CD4-positive, alpha-beta T cell treated with Interleukin-10 for 1 hour (primary cell): Measurements from ENCODE around the gene C1R.

ENCODE experiments used
- DNase-seq: peaks from one replicate; pipeline ENCODE4 v3.0.0-alpha.2; 2020

C1R gene

DNA sequence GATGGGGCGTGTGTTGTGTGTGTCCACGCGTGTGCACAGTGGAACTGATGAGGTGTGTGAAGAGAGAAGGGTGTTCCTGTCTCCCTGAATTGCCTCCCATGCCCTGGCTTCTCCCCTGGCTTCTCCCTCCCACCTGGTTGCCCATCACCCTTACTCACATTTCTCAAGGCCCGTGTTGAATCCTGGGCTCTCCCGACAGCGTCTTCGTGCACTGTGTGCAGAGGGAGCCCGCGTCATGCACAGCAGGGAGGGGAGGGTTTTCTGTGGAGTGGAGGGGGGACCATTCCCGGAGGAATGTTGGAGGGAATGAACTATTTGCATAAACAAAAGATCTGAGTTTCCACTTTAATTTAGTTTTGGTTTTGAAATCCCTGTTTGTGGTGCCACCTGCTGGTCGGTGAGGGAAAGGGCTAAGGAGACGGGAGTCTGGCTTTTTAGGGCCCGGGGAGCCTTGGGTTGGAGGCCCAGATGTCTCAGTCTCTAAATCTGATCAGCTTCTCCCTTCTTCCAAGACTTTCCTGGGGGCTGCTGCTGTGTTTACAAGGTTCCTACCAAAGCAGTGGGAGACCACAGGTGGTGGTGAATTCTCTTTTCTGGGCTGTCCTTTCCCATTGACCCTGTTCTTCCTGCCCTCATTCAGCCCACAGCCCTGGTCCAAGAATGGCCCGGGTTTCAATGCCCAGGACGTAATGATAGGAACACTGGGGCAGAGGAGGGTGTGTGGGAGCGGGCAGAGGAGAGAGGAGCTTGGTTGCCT, at the start of gene C1R:
C1R (minus strand) TSS at position 217 of the 757 bp plus-strand sequence; CDS start at position 160, 57 bp downstream.
- peak; percentile 75 for DNase-seq

- DNase-seq = no peak
Measured at GRCh38 chr12:7141351-7142005, 49.2 kb upstream of the C1R start.

DNA sequence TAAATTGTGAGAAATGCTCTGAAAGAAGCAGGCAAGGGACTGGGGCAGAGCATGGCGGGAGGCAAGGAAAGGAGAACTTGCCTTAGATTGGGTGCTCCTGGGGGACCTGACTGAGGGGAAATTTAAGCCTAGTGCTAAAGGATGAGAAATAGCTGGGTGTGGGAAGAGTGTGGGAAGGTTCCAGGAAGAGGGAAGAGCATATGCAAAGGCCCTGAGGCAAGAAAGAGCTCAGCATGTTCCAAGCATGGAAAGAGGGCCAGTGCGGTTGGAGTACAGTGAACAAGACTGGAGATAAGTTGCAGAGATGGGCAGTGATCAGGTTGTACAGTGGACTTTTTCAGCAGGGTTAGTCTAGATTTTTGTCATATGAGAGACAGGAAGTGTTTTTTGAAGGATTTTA, 47.0 kb upstream of the C1R start:
- DNase-seq = no peak

DNA sequence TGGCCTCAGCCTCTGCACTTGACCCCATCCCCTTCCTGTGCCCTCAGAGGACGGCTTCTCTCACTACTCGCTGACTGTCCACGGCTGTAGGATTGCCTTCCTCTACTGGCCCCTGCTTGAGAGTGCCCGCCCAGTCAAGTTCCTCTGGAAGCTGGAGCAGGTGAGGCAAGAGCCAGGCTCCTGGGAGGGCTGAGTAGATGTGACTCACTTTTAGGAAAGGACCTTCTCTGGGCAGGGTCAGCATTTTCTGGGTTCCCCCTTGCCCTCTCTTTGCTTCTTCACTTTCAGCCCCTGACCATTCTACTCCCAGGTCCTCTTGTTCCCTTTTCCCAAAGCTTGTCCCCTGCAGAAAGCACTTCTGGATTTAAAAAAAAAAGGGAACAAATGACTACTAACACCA, 45.7 kb upstream of the C1R start:
- DNase-seq = no peak

DNA sequence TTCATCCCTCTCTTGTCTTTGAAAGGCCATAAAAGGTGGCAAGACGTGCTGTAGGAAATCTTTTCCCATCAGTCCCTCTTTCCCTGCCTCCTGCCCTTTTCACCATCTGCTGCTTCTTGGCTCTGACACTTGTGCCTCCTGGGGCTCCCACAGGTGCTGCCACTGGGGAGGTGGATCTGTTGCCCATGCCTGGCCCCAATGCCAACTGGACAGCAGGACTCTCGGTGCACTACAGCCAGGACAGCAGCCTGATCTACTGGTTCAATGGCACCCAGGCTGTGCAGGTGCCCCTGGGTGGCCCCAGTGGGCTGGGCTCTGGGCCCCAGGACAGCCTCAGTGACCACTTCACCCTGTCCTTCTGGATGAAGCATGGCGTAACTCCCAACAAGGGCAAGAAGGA, 44.4 kb upstream of the C1R start:
- no peak for DNase-seq

- no peak for DNase-seq
Measured at GRCh38 chr12:7136071-7136470, 43.8 kb upstream of the C1R start.

- no peak for DNase-seq
Measured at GRCh38 chr12:7134396-7135166, 42.3 kb upstream of the C1R start.

GRCh38 chr12:7131502-7131866, 39.2 kb upstream of the C1R start:
- peak; percentile 39 for DNase-seq

GRCh38 chr12:7130701-7131501, 38.7 kb upstream of the C1R start:
- peak; percentile 59 for DNase-seq

DNA sequence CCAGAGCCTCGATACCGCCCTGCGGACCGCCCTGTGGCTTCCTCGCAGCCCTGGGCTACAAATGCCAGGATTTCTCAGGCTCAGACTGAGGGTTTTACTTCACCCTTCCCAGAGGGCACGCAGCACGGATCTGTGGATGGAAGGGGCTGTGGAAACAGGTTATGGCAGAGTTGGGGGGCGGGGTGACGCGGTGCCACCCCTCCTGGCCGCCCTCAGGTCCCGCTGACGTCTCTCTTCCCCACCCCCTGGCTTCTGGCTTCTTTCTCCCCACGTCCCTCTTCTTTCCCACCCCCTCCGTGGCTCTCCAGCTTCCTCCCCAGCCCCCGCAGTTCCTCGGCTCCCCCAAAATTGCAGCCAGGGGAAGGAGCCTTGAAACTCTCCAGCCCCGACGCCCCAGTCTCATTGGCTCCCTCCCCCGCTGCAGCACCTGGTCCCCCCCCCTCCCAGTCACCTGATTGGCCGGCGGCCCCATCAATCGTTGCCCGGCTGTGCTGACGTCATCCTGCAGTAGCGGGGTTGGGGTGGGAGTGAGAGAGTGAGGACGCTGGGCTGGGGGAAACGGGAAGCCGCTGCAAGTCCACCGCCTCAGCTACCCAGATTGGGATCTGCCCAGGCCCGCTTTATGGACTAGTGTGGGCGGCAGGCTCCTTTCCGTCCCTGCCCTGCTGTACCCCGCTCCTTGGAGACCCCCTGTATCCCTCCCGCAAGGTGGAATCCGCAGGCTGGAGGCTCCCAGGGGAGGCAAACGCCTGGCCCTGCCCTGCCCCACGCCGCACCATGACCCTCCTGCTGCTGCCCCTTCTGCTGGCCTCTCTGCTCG, 37.8 kb upstream of the C1R start, which contains the start of gene CLSTN3:
CLSTN3 (plus strand) TSS at position 500 of the 820 bp plus-strand sequence; CDS start at position 778, 278 bp downstream.
- peak; percentile 92 for DNase-seq

DNA sequence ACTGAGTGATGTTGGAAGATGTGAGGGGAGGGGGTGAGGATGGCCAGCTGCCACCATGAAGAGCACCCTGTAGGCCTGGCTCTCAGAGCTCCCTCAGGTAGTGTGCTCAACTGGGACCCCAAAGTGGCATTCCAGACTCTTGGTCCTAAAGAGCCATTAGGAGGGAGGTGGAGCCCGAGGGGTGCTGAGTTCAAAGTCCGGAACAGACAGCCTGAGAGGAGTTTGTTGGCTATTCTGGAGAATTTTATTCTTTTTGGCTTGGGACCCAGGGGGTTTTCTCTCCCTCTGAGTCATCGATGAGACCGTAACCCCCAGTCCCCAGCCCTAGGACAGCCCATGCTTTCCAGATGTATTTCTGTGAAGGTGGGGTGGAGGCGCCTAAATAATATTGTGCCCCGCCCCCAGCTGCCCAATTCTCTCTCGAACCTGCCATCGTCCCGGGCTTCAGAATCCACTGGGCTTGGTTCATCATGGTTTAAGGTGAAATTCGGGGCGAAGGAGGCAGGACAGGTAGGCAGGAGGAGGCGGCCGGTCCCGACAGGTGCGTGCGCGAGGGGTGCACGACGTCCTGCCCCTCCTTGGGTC, 37.1 kb upstream of the C1R start:
- no peak for DNase-seq

- DNase-seq = no peak
Measured at GRCh38 chr12:7128681-7129286, 36.5 kb upstream of the C1R start, which contains the start of gene RBP5. Gene RBP5, minus strand, starts transcription at chr12:7128889. Its CDS starts 114 bp downstream, at chr12:7128775.

DNA sequence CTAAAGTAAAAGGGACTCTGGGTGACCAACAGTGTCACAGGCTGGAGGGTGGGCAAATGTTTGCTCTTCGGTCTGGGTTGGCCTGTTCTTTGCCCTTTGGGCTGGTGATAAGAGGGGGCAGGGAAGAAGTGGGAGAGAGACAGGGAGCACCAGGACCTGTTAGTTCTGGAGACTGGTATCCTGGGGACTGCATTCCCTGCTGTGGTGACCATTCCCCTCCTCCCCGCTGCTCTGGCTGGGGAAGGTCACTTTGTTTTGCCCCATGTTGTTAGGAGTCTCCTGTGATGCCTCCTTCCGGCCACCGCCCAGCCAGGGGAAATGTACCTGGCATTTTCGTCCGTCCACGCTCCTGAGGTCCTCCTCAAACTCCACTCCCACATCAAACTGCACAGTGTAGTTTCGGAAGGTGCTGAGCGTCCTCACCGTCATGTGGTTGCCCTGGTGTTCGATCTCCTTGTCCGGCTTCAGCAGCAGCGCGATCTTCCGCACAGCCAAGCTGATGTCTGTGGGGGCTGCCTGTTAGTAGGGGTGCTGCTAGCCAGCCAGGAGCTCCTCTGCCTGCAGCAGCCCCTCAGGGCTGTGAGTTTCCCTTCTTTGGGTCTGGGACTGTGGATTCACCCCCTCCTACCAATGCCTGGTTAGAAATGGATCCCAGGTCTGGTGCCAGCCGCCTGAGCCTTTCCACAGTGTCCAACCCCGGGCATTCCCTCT, 35.8 kb upstream of the C1R start:
- DNase-seq = no peak

DNA sequence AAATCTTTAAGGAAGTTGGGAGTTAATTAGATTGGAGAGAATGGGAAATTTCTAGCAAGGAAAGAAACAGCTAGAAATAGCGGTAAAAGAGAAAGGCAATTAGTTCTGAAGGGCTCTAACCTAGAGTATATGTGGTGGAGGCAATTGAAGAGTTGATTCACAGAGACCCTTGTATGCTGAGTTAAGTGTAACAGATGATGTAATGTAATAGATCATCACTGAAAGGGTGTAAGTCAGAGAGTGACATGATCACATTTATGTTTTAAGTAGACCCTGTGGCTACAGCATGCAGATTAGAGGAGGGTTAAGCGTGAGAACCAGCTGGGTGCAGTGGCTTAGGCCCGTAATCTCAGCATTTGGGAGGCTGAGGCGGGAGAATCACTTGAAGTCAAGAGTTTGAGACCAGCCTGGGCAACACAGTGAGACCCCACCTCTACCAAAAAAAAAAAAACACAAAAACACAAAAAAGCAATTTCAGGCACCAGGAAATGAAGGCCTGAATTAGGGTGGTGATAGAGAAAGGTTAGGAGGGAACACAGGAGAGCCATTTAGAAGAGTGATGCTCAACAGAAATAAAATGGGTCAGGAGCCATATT, 33.5 kb upstream of the C1R start:
- DNase-seq = no peak

- DNase-seq = no peak
Measured at GRCh38 chr12:7123806-7124522, 31.7 kb upstream of the C1R start.

- no peak for DNase-seq
Measured at GRCh38 chr12:7122811-7123769, 30.8 kb upstream of the C1R start.

DNA sequence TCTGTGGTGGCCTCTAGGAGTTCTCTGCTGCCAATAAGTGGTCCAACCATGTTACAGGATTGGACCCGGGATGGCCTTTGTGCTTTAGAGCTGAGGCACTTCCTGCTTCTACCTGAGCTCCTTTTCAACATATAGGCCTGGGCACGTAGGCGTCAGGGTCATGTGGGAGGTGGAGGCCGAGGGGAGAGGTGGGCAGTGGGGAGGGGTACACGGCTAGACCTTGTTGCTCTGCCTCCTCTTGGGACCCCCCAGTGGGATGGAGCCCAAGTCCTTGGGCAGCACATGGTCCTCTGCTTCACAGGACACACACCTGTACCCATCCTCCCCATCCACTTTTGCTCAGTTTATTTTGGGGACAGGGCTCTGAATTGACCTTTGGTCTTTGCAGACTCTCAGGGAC, 29.1 kb upstream of the C1R start:
- no peak for DNase-seq

DNA sequence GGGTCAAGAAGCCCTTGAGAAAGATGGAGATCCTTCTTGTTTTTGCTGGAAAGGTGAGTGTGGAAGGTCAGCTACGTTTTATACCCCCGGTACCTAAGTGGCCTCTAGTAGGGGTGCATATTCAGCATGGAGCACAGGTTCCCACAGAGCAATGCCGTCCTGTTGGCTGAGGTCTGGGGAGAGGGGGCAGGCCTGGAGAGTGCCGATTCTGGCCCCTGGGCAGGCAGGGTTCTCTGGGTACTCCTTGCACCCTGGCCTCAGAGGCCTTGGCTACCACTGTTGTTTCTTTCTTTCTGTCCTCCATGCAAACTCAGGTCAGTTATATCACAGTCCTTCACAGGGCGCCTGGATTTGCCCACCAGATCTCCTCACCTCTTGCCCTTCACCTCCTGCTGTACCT, 27.9 kb upstream of the C1R start:
- no peak for DNase-seq
